ENCODE measurements around the gene ABCA2.

ABCA2 gene

GRCh38 chr9:137069508-137070091 lies 41.6 kb upstream of the ABCA2 start:
- TF ChIP-seq FOXP2 (optimal IDR thresholded peaks at IDR 0.05; ENCODE audit: borderline replicate concordance, extremely low read depth, extremely low read length, insufficient read depth) (no peak), POLR2AphosphoS5 (IDR thresholded peaks at IDR 0.05; ENCODE audit: low read depth, low read length) (no peak)

GRCh38 chr9:137068539-137069507 lies 40.8 kb upstream of the ABCA2 start:
- TF ChIP-seq REST (IDR thresholded peaks at IDR 0.05; ENCODE audit: insufficient read depth in 1 of 2, low read depth in 2 of 2, low read length in 2 of 2) (no peak), SIN3A (IDR thresholded peaks at IDR 0.05; ENCODE audit: borderline replicate concordance, insufficient read depth, low read length) (no peak), POLR2AphosphoS5 (IDR thresholded peaks at IDR 0.05; ENCODE audit: low read depth, low read length) (no peak), TAF1 (IDR thresholded peaks at IDR 0.05; ENCODE audit: borderline replicate concordance, insufficient read depth, low read length) (no peak), FOXP2 (optimal IDR thresholded peaks at IDR 0.05; ENCODE audit: borderline replicate concordance, extremely low read depth, extremely low read length, insufficient read depth) (no peak)

GRCh38 chr9:137067860-137068538 lies 40.0 kb upstream of the ABCA2 start:
- TF ChIP-seq REST (IDR thresholded peaks at IDR 0.05; ENCODE audit: insufficient read depth in 1 of 2, low read depth in 2 of 2, low read length in 2 of 2) (peak; percentile 54 to 69; a peak in 3 of 4 replicates), SIN3A (IDR thresholded peaks at IDR 0.05; ENCODE audit: borderline replicate concordance, insufficient read depth, low read length) (no peak)

DNA sequence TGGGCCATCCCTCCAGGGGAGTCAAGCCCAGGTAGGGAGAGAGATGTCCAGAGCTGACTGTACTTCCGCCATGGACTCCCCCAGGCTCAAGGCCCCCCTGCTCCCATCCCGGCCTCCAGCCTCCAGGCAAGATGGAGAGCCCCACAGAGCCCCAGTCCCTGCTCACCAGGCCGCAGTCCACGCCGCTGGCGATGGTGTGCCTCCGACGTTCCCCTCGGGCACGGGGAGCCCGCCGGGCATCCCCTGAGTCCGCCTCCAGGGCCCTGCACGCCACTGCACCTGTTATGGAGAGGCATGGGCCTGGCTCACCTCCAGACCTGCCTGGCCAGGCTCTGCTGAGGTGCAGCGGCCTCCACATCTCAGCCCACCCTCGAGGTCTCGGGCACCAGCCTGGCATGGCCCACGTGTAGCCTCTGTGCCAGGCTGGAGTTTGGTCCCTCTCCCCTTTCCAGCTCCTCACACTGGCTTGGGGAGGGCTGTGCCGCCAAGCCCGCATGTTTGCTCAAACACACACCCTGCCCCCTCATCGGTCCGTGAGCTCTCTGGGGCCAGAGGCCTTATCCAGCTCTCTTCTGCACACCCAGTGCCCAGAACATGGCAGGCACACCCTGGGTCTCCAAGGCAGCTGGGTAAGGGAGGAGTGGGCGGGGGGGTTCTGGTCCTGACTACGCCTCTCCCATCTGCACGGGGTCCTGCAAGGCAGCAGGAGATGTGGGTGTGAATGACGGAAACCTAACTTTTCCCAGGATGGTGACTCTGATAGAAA lies 38.2 kb upstream of the ABCA2 start:
- TF ChIP-seq SIN3A (IDR thresholded peaks at IDR 0.05; ENCODE audit: borderline replicate concordance, insufficient read depth, low read length) (no peak), POLR2AphosphoS5 (IDR thresholded peaks at IDR 0.05; ENCODE audit: low read depth, low read length) (no peak), FOXP2 (optimal IDR thresholded peaks at IDR 0.05; ENCODE audit: borderline replicate concordance, extremely low read depth, extremely low read length, insufficient read depth) (no peak), TAF1 (IDR thresholded peaks at IDR 0.05; ENCODE audit: borderline replicate concordance, insufficient read depth, low read length) (no peak), REST (IDR thresholded peaks at IDR 0.05; ENCODE audit: insufficient read depth in 1 of 2, low read depth in 2 of 2, low read length in 2 of 2) (no peak)

DNA sequence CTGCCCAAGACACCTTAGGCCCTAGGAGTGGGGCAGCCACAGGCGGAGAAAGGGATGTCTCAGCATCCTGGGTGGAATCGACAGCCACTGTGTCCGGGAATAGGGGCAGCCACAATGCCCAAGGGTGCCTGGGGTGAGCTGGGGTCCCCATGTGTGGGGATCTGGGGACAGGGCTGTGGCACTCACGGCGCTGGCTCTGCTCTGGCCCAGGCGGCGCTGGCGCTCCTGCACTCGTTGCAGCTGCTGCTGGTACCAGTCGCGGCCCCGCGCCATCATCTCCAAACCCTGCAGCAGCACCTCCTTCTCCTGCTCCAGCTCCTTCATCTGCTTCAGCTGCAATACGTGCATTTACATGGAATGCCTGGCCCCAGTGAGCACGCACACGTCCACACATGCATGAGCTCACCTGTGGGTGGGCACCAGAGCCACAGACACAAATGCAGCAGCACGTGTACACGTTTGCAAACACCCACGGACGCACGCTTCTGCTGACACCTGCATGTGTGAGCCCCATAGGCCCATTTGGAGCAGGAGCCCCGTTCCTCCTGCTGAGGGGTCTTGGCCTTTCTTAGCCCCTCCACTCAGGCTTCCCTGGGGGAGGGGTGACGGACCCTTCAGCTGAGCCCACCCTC lies 37.4 kb upstream of the ABCA2 start:
- no peak for TF ChIP-seq SIN3A (IDR thresholded peaks at IDR 0.05; ENCODE audit: borderline replicate concordance, insufficient read depth, low read length)
- no peak for TF ChIP-seq REST (IDR thresholded peaks at IDR 0.05; ENCODE audit: insufficient read depth in 1 of 2, low read depth in 2 of 2, low read length in 2 of 2)
- no peak for TF ChIP-seq TAF1 (IDR thresholded peaks at IDR 0.05; ENCODE audit: borderline replicate concordance, insufficient read depth, low read length)
- TF ChIP-seq FOXP2 (optimal IDR thresholded peaks at IDR 0.05; ENCODE audit: borderline replicate concordance, extremely low read depth, extremely low read length, insufficient read depth), result no peak
- no peak for TF ChIP-seq POLR2AphosphoS5 (IDR thresholded peaks at IDR 0.05; ENCODE audit: low read depth, low read length)

Measured in PFSK-1 (cell line).